ENCODE measurements around the gene RPS6KA6. TPM values are rescaled to one million over a fixed set of nuclear protein-coding genes. Genes with fewer than 3 reads are reported as not detected.

Gene RPS6KA6
- polyA plus RNA-seq, 1 donor (not counting 4 experiments of a cell fraction or from before 2014, with no cell fraction given) = 2.7 TPM

DNA sequence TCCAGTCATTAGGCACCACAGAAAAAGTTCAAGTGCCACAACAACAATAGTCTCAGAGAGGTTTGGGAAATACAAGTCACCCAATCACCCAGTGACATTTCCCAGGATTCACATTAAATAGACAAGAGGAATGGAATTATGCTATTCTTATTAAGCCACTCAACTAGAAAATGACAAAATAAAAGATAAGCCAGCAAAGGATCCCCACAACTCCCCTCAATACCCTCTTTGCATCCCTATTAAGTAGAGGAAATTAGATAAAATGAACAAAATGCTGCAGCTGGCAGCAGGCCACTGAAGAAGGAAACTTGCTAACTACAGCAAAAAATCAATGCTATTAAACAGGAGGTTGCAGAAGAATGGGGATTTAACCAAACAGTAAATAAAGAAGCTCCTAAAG, 35.3 kb upstream of the RPS6KA6 start:
- no peaks in the 10 kb centered on the region for H3K79me2 ChIP-seq (ENCODE audit: control insufficient read depth, insufficient read depth, low read length)
- TF ChIP-seq, protein P1, sequence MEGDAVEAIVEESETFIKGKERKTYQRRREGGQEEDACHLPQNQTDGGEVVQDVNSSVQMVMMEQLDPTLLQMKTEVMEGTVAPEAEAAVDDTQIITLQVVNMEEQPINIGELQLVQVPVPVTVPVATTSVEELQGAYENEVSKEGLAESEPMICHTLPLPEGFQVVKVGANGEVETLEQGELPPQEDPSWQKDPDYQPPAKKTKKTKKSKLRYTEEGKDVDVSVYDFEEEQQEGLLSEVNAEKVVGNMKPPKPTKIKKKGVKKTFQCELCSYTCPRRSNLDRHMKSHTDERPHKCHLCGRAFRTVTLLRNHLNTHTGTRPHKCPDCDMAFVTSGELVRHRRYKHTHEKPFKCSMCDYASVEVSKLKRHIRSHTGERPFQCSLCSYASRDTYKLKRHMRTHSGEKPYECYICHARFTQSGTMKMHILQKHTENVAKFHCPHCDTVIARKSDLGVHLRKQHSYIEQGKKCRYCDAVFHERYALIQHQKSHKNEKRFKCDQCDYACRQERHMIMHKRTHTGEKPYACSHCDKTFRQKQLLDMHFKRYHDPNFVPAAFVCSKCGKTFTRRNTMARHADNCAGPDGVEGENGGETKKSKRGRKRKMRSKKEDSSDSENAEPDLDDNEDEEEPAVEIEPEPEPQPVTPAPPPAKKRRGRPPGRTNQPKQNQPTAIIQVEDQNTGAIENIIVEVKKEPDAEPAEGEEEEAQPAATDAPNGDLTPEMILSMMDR (optimal IDR thresholded peaks at IDR 0.05 in 1 of 3, IDR thresholded peaks at IDR 0.05 in 1 of 3, conservative IDR thresholded peaks at IDR 0.05 in 1 of 3; ENCODE audit: extremely low read depth in 1 of 3, insufficient read depth in 2 of 3, low read length in 3 of 3) = no peak
- TF ChIP-seq EZH2 (IDR thresholded peaks at IDR 0.05; ENCODE audit: low read length) = no peak
- no peak for DNase-seq (ENCODE audit: low read depth, low spot score)
- H3K4me1 ChIP-seq (ENCODE audit: control insufficient read depth, extremely low read depth, insufficient read depth, low read length) = no peaks in the 10 kb centered on the region
- dilution Hi-C loops (cut with MboI; ENCODE audit: extremely low pct_ligation_motif_present, low sequenced_read_pairs) = no loop called here
- H3K36me3 ChIP-seq (ENCODE audit: control insufficient read depth in 2 of 2, extremely low read depth in 1 of 2, insufficient read depth in 2 of 2, low read length in 2 of 2) = no peaks in the 10 kb centered on the region
- H3K9ac ChIP-seq (ENCODE audit: control insufficient read depth, extremely low read depth, insufficient read depth, low read length) = no peak overlapping the region
- no peak overlapping the region for H3K4me3 ChIP-seq (ENCODE audit: control insufficient read depth in 2 of 3, extremely low read depth in 1 of 3, insufficient read depth in 2 of 3, low read depth in 1 of 3, low read length in 3 of 3)
- H3K4me2 ChIP-seq (ENCODE audit: control insufficient read depth, extremely low read depth, insufficient read depth, low read depth, low read length) = no peak overlapping the region
- H4K20me1 ChIP-seq (ENCODE audit: control insufficient read depth, extremely low read depth, insufficient read depth, low read length) = no peaks in the 10 kb centered on the region
- no peaks in the 10 kb centered on the region for H3K9me3 ChIP-seq (ENCODE audit: control insufficient read depth, low read depth, low read length)
- H3K9me1 ChIP-seq (ENCODE audit: control insufficient read depth, extremely low read depth, insufficient read depth, low read length) = no peaks in the 10 kb centered on the region
- FAIRE-seq = no peak
- H2AFZ ChIP-seq (ENCODE audit: control insufficient read depth, low read length) = no peak overlapping the region
- no peak overlapping the region for H3K27ac ChIP-seq (ENCODE audit: control insufficient read depth, insufficient read depth, low read length)
- H3K27me3 ChIP-seq (ENCODE audit: control insufficient read depth, extremely low read depth, insufficient read depth, low read length) = no peaks in the 10 kb centered on the region

DNA sequence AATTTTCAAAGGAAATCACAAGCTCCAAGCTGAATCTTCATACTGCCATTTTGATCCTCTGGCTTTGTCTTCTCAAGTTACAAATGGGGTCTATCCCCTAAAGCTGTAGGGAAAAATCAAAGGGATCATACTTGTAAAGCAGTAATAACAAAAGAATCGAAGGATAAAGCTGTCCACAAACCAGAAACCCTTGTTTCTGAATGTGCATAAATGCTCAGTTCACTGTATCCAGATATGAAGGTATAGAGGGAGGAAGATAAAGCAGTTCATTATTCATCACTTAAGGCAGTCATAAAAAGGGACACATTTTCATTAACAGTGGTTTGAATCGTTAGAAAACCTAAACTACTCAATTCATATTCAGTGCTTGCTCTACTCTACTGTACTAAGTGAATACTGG, 33.2 kb upstream of the RPS6KA6 start:
- H2AFZ ChIP-seq (ENCODE audit: control insufficient read depth, low read length) = no peak overlapping the region
- H3K36me3 ChIP-seq (ENCODE audit: control insufficient read depth in 2 of 2, extremely low read depth in 1 of 2, insufficient read depth in 2 of 2, low read length in 2 of 2) = no peaks in the 10 kb centered on the region
- DNase-seq (ENCODE audit: low read depth, low spot score) (no peak), FAIRE-seq (no peak)
- TF ChIP-seq EZH2 (IDR thresholded peaks at IDR 0.05; ENCODE audit: low read length) = no peak
- TF ChIP-seq, protein P1 (optimal IDR thresholded peaks at IDR 0.05 in 1 of 3, IDR thresholded peaks at IDR 0.05 in 1 of 3, conservative IDR thresholded peaks at IDR 0.05 in 1 of 3; ENCODE audit: extremely low read depth in 1 of 3, insufficient read depth in 2 of 3, low read length in 3 of 3) = no peak
- H3K27ac ChIP-seq (ENCODE audit: control insufficient read depth, insufficient read depth, low read length) = no peak overlapping the region
- H3K9me1 ChIP-seq (ENCODE audit: control insufficient read depth, extremely low read depth, insufficient read depth, low read length) = no peaks in the 10 kb centered on the region
- H3K9me3 ChIP-seq (ENCODE audit: control insufficient read depth, low read depth, low read length) = no peaks in the 10 kb centered on the region
- H3K4me2 ChIP-seq (ENCODE audit: control insufficient read depth, extremely low read depth, insufficient read depth, low read depth, low read length) = no peak overlapping the region
- no peak overlapping the region for H3K4me3 ChIP-seq (ENCODE audit: control insufficient read depth in 2 of 3, extremely low read depth in 1 of 3, insufficient read depth in 2 of 3, low read depth in 1 of 3, low read length in 3 of 3)
- no peak overlapping the region for H3K9ac ChIP-seq (ENCODE audit: control insufficient read depth, extremely low read depth, insufficient read depth, low read length)
- no peaks in the 10 kb centered on the region for H4K20me1 ChIP-seq (ENCODE audit: control insufficient read depth, extremely low read depth, insufficient read depth, low read length)
- H3K27me3 ChIP-seq (ENCODE audit: control insufficient read depth, extremely low read depth, insufficient read depth, low read length) = no peaks in the 10 kb centered on the region
- H3K4me1 ChIP-seq (ENCODE audit: control insufficient read depth, extremely low read depth, insufficient read depth, low read length) = no peaks in the 10 kb centered on the region
- dilution Hi-C loops (cut with MboI; ENCODE audit: extremely low pct_ligation_motif_present, low sequenced_read_pairs) = no loop called here
- H3K79me2 ChIP-seq (ENCODE audit: control insufficient read depth, insufficient read depth, low read length) = no peaks in the 10 kb centered on the region

Data from keratinocyte (primary cell).